Measurements from ENCODE around the gene CHD1L. TPM values are rescaled to one million over a fixed set of nuclear protein-coding genes. Genes with fewer than 3 reads are reported as not detected.
A peak's percentile ranks its signal among the peaks of the same experiment; 100 is the strongest.
"Not testable (repeated sequence)": the region's sequence is repeated elsewhere in the genome, so short reads cannot be mapped to it uniquely, and the experiment has no call there.

Gene CHD1L
- 49.5 and 49.9 TPM in 2 replicates for total RNA-seq

- DNase-seq (ENCODE audit: low read depth, low spot score), result peak; percentile 91
These were observed at the start of gene CHD1L for GRCh38 chr1:147242449-147243227. Gene CHD1L (plus strand): TSS chr1:147242684. CDS start chr1:147242704, 20 bp downstream.

- not testable (repeated sequence) for DNase-seq (ENCODE audit: low read depth, low spot score)
These were observed 45.2 kb upstream of the CHD1L start for GRCh38 chr1:147197324-147197723.

GRCh38 chr1:147201276-147201675 lies 41.2 kb upstream of the CHD1L start:
- DNase-seq (ENCODE audit: low read depth, low spot score), result no peak

GRCh38 chr1:147201786-147202185 lies 40.7 kb upstream of the CHD1L start:
- DNase-seq (ENCODE audit: low read depth, low spot score), result no peak

- no peak for DNase-seq (ENCODE audit: low read depth, low spot score)
These were observed 39.9 kb upstream of the CHD1L start for GRCh38 chr1:147202576-147202975.

- no peak for DNase-seq (ENCODE audit: low read depth, low spot score)
These were observed 38.4 kb upstream of the CHD1L start for GRCh38 chr1:147204080-147204479.

- DNase-seq (ENCODE audit: low read depth, low spot score), result no peak
These were observed 35.3 kb upstream of the CHD1L start for GRCh38 chr1:147207192-147207591.

GRCh38 chr1:147208619-147209018 lies 33.9 kb upstream of the CHD1L start:
- DNase-seq (ENCODE audit: low read depth, low spot score), result no peak

- DNase-seq (ENCODE audit: low read depth, low spot score), result no peak
These were observed 32.4 kb upstream of the CHD1L start for GRCh38 chr1:147209825-147210821.

GRCh38 chr1:147210987-147211386 lies 31.5 kb upstream of the CHD1L start:
- DNase-seq (ENCODE audit: low read depth, low spot score), result no peak

- no peak for DNase-seq (ENCODE audit: low read depth, low spot score)
These were observed 30.9 kb upstream of the CHD1L start for GRCh38 chr1:147211577-147211976.

- DNase-seq (ENCODE audit: low read depth, low spot score), result no peak
These were observed 29.2 kb upstream of the CHD1L start for GRCh38 chr1:147213271-147213670.

GRCh38 chr1:147214325-147214724 lies 28.2 kb upstream of the CHD1L start:
- no peak for DNase-seq (ENCODE audit: low read depth, low spot score)

GRCh38 chr1:147214842-147215539 lies 27.5 kb upstream of the CHD1L start:
- DNase-seq (ENCODE audit: low read depth, low spot score), result no peak

- DNase-seq (ENCODE audit: low read depth, low spot score), result no peak
These were observed 27.0 kb upstream of the CHD1L start for GRCh38 chr1:147215540-147215916.

GRCh38 chr1:147216124-147216523 lies 26.4 kb upstream of the CHD1L start:
- no peak for DNase-seq (ENCODE audit: low read depth, low spot score)

GRCh38 chr1:147217141-147217540 lies 25.3 kb upstream of the CHD1L start:
- DNase-seq (ENCODE audit: low read depth, low spot score), result no peak

GRCh38 chr1:147218606-147219005 lies 23.9 kb upstream of the CHD1L start:
- DNase-seq (ENCODE audit: low read depth, low spot score), result no peak

GRCh38 chr1:147223740-147224615 lies 18.5 kb upstream of the CHD1L start:
- DNase-seq (ENCODE audit: low read depth, low spot score), result no peak

- no peak for DNase-seq (ENCODE audit: low read depth, low spot score)
These were observed 17.2 kb upstream of the CHD1L start, which contains the start of gene FMO5 for GRCh38 chr1:147225193-147225730. Gene FMO5 (minus strand): TSS chr1:147225339. CDS start chr1:147225029, 310 bp downstream.

Data from pulmonary artery endothelial cell (primary cell).